Sigmoid colon (tissue), 3 donors: Measurements from ENCODE around the gene VWA7.

Experiments used
- POLR2A ChIP-seq, 2 donors: fragments of 450-650 bp; IDR thresholded peaks; one replicate each; pipeline ENCODE4 v1.6.1; 2016; ENCODE audit warnings: antibody characterized with exemption in 2 of 2, mild to moderate bottlenecking in 2 of 2, moderate library complexity in 2 of 2
- TF ChIP-seq, protein P1 (sequence below), 4 experiments: fragments of 450-650 bp in 3 of 4; fragments of 200-600 bp in 1 of 4; IDR thresholded peaks; one replicate each; pipeline ENCODE4 v1.5.1; 2016 to 2019; ENCODE audit warnings: antibody characterized with exemption in 4 of 4, mild to moderate bottlenecking in 3 of 4, moderate library complexity in 2 of 4

GRCh38 chr6:31825553-31825952 is 48.4 kb upstream of the VWA7 start:
- TF ChIP-seq, protein P1, sequence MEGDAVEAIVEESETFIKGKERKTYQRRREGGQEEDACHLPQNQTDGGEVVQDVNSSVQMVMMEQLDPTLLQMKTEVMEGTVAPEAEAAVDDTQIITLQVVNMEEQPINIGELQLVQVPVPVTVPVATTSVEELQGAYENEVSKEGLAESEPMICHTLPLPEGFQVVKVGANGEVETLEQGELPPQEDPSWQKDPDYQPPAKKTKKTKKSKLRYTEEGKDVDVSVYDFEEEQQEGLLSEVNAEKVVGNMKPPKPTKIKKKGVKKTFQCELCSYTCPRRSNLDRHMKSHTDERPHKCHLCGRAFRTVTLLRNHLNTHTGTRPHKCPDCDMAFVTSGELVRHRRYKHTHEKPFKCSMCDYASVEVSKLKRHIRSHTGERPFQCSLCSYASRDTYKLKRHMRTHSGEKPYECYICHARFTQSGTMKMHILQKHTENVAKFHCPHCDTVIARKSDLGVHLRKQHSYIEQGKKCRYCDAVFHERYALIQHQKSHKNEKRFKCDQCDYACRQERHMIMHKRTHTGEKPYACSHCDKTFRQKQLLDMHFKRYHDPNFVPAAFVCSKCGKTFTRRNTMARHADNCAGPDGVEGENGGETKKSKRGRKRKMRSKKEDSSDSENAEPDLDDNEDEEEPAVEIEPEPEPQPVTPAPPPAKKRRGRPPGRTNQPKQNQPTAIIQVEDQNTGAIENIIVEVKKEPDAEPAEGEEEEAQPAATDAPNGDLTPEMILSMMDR (IDR thresholded peaks at IDR 0.05), result no peak
- TF ChIP-seq POLR2A (IDR thresholded peaks at IDR 0.05), result no peak
